GM12864 (cell line): ENCODE data around the gene CCN2.

Source experiments
- DNase-seq: peaks from one replicate; pipeline ENCODE4 v3.0.0-alpha.2; 2011; ENCODE audit warnings: low read depth
- H3K4me3 ChIP-seq: 2 replicates; pipeline ENCODE4 v1.5.1; 2011; ENCODE audit warnings: mild to moderate bottlenecking, low read depth, low read length, control low read depth
- CTCF ChIP-seq: IDR thresholded peaks from 2 replicates; pipeline ENCODE4 v1.5.1; 2011; ENCODE audit warnings: low read depth, mild to moderate bottlenecking, moderate library complexity, low read length, control low read depth, inconsistent platforms; ENCODE audit errors: missing control alignments

Gene CCN2

GRCh38 chr6:131929976-131930375, 21.2 kb downstream of the CCN2 start:
- no peak overlapping the region for H3K4me3 ChIP-seq
- DNase-seq, result no peak
- no peak for TF ChIP-seq CTCF

- DNase-seq, result no peak
- no peak overlapping the region for H3K4me3 ChIP-seq
- TF ChIP-seq CTCF, result peak; percentile 22
Observed at GRCh38 chr6:131929264-131929663, 21.9 kb downstream of the CCN2 start.

- H3K4me3 ChIP-seq, result no peak overlapping the region
- peak; percentile 16 for TF ChIP-seq CTCF
- DNase-seq, result no peak
Observed at GRCh38 chr6:131924881-131925474, 26.2 kb downstream of the CCN2 start.

GRCh38 chr6:131923356-131923755, 27.8 kb downstream of the CCN2 start:
- peak; percentile 80 for TF ChIP-seq CTCF
- DNase-seq, result peak; percentile 33
- H3K4me3 ChIP-seq, result no peak overlapping the region

- TF ChIP-seq CTCF, result no peak
- H3K4me3 ChIP-seq, result no peak overlapping the region
- no peak for DNase-seq
Observed at GRCh38 chr6:131920656-131921055, 30.5 kb downstream of the CCN2 start.

- DNase-seq, result no peak
- TF ChIP-seq CTCF, result no peak
- no peak overlapping the region for H3K4me3 ChIP-seq
Observed at GRCh38 chr6:131918650-131919355, 32.4 kb downstream of the CCN2 start.
